Omental fat pad (tissue), 4 donors: ENCODE measurements around the gene TUSC7. TPM values are rescaled to one million over a fixed set of nuclear protein-coding genes. Genes with fewer than 3 reads are reported as not detected.

Experiments used
- ATAC-seq: fragments of 150-250 bp; one replicate; pipeline ENCODE4 v1.9.1; 2016; ENCODE audit warnings: mild to moderate bottlenecking, moderate library complexity; ENCODE audit not compliant: low FRiP score
- DNase-seq: peaks from one replicate; pipeline ENCODE4 v3.0.0-alpha.2; 2019; ENCODE audit warnings: low spot score
- total RNA-seq, 4 donors: library from RNA; depleted of rRNA; stranded (reverse); fragments of >200 nt; gene quantifications; one replicate each; pipeline ENCODE4 v1.1.0, GENCODE V29; 2016
- TF ChIP-seq, protein P1 (sequence below), 3 donors: fragments of 450-650 bp; IDR thresholded peaks; one replicate each; pipeline ENCODE4 v1.5.1; 2016 to 2017; ENCODE audit warnings: antibody characterized with exemption in 3 of 3, mild to moderate bottlenecking in 3 of 3, moderate library complexity in 2 of 3

Gene TUSC7
- total RNA-seq, 4 donors from 2014 or later = not detected

DNA sequence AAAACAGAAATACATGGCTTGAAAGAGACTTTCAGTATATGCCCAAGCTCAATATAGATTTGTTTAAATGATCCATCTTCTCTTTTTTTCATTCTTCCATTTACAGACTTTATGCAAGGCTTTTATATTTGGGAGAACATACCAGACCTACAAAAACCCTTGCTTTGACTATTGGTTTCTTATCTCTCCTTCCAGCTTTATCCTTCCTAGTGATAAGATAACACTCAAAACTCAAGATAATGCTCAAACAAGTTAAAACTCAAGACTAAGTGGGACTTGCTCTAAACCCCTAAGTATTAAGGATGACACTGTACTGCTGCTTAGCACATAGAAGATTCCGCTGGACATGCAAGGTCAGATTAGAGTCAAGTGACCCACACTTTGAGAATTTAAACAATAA is 8.0 kb downstream of the TUSC7 start:
- ATAC-seq = no peak
- TF ChIP-seq, protein P1, sequence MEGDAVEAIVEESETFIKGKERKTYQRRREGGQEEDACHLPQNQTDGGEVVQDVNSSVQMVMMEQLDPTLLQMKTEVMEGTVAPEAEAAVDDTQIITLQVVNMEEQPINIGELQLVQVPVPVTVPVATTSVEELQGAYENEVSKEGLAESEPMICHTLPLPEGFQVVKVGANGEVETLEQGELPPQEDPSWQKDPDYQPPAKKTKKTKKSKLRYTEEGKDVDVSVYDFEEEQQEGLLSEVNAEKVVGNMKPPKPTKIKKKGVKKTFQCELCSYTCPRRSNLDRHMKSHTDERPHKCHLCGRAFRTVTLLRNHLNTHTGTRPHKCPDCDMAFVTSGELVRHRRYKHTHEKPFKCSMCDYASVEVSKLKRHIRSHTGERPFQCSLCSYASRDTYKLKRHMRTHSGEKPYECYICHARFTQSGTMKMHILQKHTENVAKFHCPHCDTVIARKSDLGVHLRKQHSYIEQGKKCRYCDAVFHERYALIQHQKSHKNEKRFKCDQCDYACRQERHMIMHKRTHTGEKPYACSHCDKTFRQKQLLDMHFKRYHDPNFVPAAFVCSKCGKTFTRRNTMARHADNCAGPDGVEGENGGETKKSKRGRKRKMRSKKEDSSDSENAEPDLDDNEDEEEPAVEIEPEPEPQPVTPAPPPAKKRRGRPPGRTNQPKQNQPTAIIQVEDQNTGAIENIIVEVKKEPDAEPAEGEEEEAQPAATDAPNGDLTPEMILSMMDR (IDR thresholded peaks at IDR 0.05) = no peak
- DNase-seq = no peak

DNA sequence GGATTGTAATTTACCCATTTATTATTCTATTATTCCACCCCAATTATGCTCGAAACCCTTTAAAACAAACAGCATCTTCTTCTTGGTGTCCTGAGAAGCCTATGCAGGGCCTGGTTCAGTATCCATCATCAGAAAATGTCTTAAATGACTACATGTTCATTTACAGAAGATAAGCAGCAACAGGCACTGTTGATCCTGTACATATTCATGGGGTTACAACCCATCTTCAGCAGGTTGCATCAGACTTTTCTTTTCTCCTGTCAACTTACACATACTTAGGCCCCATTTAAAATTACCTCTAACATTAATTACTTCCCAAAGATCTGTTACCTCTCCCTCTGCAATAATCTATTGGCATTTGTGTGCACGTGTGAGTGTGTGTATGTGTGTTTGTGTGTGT is 18.9 kb downstream of the TUSC7 start:
- ATAC-seq = no peak
- no peak for DNase-seq
- TF ChIP-seq, protein P1 (IDR thresholded peaks at IDR 0.05) = no peak

DNA sequence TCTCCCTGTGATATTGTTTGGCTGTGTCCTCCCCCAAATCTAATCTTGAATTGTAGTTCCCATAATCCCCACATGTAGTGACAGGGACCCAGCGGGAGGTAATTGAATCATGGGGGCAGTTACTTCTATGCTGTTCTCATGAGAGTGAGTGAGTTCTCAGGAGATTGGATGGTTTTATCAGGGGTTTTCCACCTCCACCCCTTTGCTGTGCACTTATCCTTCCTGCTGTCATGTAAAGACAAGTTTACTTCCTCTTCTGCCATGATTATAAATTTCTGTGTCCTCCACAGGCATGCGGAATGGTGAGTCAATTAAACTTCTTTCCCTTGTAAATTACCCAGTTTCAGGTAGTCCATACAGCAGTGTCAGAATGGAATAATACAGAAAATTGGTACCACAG is 24.7 kb downstream of the TUSC7 start:
- TF ChIP-seq, protein P1 (IDR thresholded peaks at IDR 0.05) = no peak
- no peak for DNase-seq
- ATAC-seq = no peak

DNA sequence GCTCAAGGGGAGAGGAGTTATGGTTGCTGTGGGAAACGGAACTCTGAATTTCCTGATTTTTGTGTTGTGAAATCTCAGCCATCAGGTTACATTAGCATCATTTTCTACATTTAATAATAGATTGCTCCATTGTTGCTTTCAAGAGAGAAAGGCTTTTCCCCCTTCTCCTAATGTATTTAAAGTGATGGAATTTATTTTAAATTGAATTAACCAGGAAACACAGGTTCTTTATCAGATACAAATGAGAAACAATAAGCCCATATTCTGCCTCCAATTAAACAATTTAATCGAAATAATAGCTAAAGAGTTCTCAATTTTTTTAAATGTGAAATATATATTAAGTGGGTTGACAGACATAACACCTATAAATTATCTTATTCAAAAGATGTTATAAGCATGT is 30.1 kb downstream of the TUSC7 start:
- ATAC-seq (no peak), DNase-seq (no peak)
- TF ChIP-seq, protein P1 (IDR thresholded peaks at IDR 0.05) = no peak

DNA sequence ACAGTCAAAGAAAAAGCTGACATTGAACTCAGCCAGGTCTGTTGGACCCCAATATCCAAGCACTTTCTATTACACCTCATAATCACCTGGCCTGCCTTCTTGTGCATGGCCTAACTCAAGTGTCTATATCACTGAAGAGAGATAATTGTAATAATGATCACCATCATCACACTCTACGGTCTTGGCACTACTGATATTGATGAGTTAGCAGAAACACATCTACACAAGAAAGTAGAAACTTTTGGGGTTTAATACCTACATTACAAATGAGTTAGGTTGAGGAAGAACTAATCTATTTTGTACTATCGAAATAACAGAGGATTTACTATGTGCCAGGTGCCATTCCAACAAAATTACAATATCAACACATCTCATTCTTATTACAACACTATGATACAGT is 30.7 kb downstream of the TUSC7 start:
- DNase-seq = no peak
- ATAC-seq = no peak
- TF ChIP-seq, protein P1 (IDR thresholded peaks at IDR 0.05) = no peak

DNA sequence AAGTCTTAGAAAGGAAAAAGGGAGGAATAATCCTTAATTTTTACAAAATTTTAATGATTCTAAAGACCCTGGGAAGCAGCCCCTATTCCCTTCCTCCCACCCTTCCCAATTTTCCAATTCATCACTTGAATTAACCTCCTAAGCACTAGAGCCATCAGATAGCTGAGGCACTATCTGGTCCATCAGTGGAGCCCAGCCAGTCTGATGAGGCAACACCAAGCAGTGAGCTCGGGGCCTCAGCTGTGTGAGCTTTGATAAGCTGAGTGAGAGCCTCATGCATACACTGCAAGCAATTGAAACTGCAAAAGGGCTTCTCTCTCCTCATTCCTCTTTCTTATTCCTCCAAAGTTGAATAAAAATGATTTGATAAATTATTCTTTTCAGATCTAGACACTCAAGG is 31.9 kb downstream of the TUSC7 start:
- ATAC-seq (no peak), DNase-seq (no peak)
- TF ChIP-seq, protein P1 (IDR thresholded peaks at IDR 0.05) = no peak

DNA sequence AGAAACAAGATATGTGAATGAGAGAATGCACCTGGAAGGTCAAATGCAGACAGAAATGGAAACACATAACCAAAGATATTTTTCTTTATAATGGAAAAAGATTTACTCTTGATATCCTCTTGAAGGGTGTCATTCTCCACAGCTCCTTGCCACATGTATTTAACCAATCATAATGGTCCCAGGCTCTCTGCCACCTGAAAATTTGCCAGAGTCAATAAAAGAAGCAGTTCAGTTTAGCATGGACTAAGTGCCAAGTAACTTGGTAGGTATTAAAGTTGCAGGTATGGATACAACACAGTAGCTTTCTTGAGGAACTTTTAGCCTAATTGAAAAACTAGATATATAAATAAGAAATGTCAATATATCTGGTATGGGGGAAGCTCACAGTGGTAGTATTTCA is 33.5 kb downstream of the TUSC7 start:
- TF ChIP-seq, protein P1 (IDR thresholded peaks at IDR 0.05) = no peak
- DNase-seq (no peak), ATAC-seq (no peak)
